ENCODE data around the gene YWHAG.
"Not testable (repeated sequence)": the region's sequence is repeated elsewhere in the genome, so short reads cannot be mapped to it uniquely, and the experiment has no call there.

YWHAG gene

GRCh38 chr7:76300166-76300731 is 58.5 kb downstream of the YWHAG start:
- in situ Hi-C loops (cut with MboI; ENCODE audit: low sequenced_read_pairs): no loop called here

- in situ Hi-C loops (cut with MboI; ENCODE audit: low sequenced_read_pairs): no loop called here
These were observed 61.7 kb downstream of the YWHAG start for GRCh38 chr7:76296743-76297740.

GRCh38 chr7:76294344-76295024 is 64.3 kb downstream of the YWHAG start:
- in situ Hi-C loops (cut with MboI; ENCODE audit: low sequenced_read_pairs): no loop called here

- in situ Hi-C loops (cut with MboI; ENCODE audit: low sequenced_read_pairs): no loop called here
These were observed 65.3 kb downstream of the YWHAG start for GRCh38 chr7:76293407-76293901.

GRCh38 chr7:76292911-76293310 is 65.9 kb downstream of the YWHAG start:
- in situ Hi-C loops (cut with MboI; ENCODE audit: low sequenced_read_pairs): not testable (repeated sequence)

- in situ Hi-C loops (cut with MboI; ENCODE audit: low sequenced_read_pairs): no loop called here
These were observed 66.6 kb downstream of the YWHAG start for GRCh38 chr7:76292213-76292573.

- in situ Hi-C loops (cut with MboI; ENCODE audit: low sequenced_read_pairs): no loop called here
These were observed 67.2 kb downstream of the YWHAG start for GRCh38 chr7:76291351-76292212.

GRCh38 chr7:76290847-76291350 is 67.9 kb downstream of the YWHAG start:
- in situ Hi-C loops (cut with MboI; ENCODE audit: low sequenced_read_pairs): not testable (repeated sequence)

GRCh38 chr7:76286842-76287403 is 71.9 kb downstream of the YWHAG start:
- in situ Hi-C loops (cut with MboI; ENCODE audit: low sequenced_read_pairs): no loop called here

- in situ Hi-C loops (cut with MboI; ENCODE audit: low sequenced_read_pairs): no loop called here
These were observed 73.0 kb downstream of the YWHAG start for GRCh38 chr7:76285604-76286374.

GRCh38 chr7:76283254-76284159 is 75.3 kb downstream of the YWHAG start:
- in situ Hi-C loops (cut with MboI; ENCODE audit: low sequenced_read_pairs): no loop called here

GRCh38 chr7:76282344-76283253 is 76.2 kb downstream of the YWHAG start:
- in situ Hi-C loops (cut with MboI; ENCODE audit: low sequenced_read_pairs): no loop called here

- in situ Hi-C loops (cut with MboI; ENCODE audit: low sequenced_read_pairs): no loop called here
These were observed 77.0 kb downstream of the YWHAG start for GRCh38 chr7:76281706-76282343.

- in situ Hi-C loops (cut with MboI; ENCODE audit: low sequenced_read_pairs): no loop called here
These were observed 77.6 kb downstream of the YWHAG start for GRCh38 chr7:76281006-76281705.

- in situ Hi-C loops (cut with MboI; ENCODE audit: low sequenced_read_pairs): no loop called here
These were observed 78.4 kb downstream of the YWHAG start for GRCh38 chr7:76280408-76280807.

- in situ Hi-C loops (cut with MboI; ENCODE audit: low sequenced_read_pairs): no loop called here
These were observed 80.3 kb downstream of the YWHAG start for GRCh38 chr7:76278540-76278939.
